Body of pancreas (tissue), 4 donors: ENCODE measurements around the gene STPG1.

ENCODE experiments used
- CTCF ChIP-seq, 7 experiments: fragments of 450-650 bp in 4 of 7; fragments of 200-600 bp in 3 of 7; sonication (generic) in 3 of 7; IDR thresholded peaks; one replicate each; pipeline ENCODE4 v1.5.1; 2016 to 2019; ENCODE audit warnings: antibody characterized with exemption in 7 of 7
- POLR2A ChIP-seq, 3 donors: fragments of 450-650 bp; IDR thresholded peaks; one replicate each; pipeline ENCODE4 v1.6.1; 2016; ENCODE audit warnings: antibody characterized with exemption in 3 of 3, mild to moderate bottlenecking in 2 of 3

GRCh38 chr1:24388331-24388885 is 25.2 kb downstream of the STPG1 start:
- TF ChIP-seq CTCF (IDR thresholded peaks at IDR 0.05), result no peak
- TF ChIP-seq POLR2A (IDR thresholded peaks at IDR 0.05), result no peak
